Stimulated activated CD4-positive, alpha-beta T cell treated with anti-CD3 and anti-CD28 coated beads, Interleukin-2, amount 100 ng/mL, for 48 hours (primary cell): Measurements from ENCODE around the gene TDO2.

Experiments
- DNase-seq, 2 donors: peaks; one replicate each; pipeline ENCODE4 v3.0.0-alpha.2; 2020

Gene TDO2

DNA sequence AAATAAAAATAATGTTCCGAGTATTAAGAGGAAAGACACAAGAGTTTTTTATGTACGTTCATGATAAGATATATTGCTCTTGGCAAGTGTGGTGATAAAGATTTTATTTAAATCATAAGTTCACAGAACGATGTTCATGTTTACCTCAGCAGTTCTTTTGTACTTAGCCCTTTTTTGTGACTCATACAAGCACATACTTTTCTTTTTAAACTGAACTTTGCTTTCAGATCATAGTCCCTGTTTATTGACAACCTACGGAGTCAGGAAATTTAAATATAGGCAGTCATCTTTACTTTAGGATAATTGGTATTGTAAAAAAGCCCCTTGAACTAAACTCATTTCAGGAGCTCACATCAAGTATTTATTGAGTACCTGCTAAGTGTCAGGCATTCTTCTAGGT lies 51.4 kb downstream of the TDO2 start:
- DNase-seq: no peak

DNA sequence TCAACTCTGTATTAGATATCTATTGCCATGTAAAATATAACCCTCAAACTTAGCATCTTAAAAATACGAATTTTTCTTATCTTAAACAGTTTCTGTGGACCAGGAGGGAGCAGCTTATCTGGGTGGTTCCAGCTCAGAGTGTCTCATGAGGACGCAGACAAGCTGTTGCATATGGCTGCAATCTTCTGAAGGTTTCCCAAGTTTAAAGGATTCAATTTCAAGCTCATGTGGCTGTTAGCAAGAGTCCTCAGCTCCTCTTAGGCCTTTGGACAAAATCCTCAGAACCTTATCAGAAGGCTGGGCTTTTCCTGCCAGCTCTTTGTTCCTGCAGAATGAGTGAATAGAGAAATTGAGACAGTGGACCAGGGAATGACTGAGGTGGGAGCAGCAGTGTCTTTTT lies 53.0 kb downstream of the TDO2 start:
- no peak for DNase-seq

DNA sequence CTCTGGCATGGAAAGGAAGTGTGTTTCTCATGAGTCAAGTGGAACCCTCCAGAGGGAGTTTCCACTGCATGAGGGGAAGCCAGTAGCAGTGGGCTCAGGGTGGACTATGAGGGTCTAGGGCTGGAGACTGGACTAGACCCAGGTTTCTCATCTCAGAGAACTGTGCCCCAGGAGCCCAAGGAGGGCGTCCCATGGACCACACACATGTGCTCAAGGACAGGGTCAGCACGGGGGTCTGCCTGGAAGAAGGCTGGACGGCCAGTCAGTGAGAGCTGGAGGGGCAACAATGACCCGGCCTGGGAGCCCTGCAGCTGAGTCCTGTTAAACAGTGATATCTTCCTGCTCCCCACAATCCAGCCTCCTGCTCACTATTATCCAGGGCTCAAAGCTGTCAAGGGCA lies 55.9 kb downstream of the TDO2 start:
- no peak for DNase-seq

DNA sequence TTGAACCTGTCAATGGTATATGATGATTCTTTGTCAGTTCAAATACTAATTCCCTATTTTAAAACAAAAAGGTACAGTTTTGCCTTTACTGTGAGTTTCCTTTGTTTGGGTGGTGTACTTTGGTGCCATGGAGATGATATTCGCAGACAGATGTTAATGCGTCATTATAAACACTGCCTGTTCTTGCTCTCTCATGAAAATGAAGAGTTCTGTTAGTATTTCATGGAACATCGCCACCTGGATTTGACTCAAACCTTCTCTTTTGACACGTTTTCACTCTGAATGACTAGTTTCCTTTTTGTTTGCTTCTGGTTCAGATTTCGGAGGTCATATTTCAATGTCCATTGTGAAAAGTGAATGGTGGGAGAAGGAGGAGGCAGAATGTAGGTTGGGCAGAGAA lies 57.0 kb downstream of the TDO2 start:
- no peak for DNase-seq

DNA sequence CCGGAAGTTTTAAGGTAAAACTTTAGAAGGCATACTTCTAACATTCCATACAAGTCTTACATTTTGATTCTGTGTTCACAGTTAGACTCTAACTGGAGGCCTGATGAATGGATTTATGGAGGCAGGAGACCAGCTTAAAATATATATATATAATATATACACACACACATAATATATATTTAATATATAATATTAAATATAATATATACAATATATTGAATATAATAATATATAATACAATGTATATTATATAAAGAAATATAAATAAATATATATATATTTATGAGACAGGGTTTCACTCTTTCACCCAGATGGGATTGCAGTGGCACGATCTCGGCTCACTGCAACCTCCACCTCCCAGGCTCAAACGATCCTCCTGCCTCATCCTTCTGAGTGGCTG lies 58.1 kb downstream of the TDO2 start:
- no peak for DNase-seq

DNA sequence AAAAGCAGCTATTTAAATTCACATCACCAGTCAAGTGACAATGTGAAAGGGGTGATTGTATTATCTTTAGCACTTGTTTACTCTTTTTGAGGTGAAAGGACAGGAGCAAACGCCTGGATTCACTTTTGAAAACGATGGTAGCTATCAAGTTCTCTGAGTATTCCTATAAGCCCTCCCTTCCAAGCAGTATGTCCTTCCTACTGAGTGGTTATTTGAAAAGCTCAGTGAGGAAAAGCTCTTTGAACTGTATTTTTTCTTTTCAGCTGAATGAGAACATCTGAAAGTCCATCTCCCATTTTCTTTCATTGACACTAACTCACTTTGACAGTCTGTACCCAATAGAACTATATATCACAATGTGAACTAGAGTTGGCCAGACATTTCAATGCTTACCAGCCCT lies 59.3 kb downstream of the TDO2 start:
- DNase-seq: no peak

DNA sequence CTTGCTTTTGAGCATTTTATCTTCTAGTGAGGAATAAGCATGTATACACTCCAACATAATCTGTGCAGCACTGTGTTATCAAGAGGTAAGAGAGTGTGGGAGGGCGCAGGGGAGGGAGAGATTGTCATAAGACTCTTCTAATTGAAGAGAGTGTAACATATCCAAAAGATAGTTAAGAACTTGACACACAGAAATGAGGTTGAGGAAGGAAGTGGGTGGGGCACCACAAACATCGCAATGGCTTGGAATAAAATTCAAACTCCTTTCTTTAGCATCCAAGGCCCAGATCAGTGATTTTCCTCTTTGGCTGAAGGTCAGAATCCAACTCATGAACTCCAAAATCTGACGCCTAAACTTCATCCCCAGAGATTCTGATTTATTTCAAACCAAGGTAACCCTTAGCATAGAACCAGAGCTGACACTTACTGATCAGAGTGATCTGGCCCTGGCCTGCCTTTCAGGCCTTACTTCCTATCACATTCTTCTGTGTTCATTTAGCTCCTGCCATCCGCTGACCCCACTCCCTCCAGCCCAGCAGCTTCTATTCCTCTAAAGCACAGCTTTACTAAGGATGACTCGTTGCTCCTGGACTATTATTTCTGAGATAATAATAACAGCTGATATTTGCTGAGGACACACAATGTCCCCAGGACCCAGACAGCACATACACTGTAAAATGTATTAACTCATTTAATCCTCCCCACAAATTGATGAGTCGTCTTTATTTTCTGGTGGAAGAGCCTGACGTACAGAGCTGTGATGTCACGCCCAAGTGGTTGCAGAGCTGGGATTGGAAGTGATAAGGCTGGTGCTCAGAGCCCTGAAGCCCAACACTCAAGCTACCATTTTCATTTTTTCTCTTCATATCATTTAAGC lies 60.8 kb downstream of the TDO2 start:
- no peak for DNase-seq

DNA sequence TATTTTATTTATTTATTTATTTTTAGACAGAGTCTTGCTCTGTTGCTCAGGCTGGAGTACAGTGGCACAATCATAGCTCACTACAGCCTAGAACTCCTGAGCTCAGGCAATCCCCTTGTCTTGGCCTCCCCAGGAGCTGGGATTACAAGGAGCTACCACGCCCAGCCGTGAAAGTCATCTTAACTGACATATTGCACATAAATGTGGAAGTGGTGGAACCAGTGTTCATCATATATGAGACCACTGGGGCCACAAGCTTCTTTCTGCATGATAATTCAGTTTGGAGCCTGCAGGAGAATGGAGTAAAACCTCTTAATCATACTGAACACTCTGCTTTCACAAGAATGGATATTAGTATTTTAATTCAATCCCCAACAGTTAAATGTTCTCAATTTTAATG lies 62.7 kb downstream of the TDO2 start:
- DNase-seq: no peak

DNA sequence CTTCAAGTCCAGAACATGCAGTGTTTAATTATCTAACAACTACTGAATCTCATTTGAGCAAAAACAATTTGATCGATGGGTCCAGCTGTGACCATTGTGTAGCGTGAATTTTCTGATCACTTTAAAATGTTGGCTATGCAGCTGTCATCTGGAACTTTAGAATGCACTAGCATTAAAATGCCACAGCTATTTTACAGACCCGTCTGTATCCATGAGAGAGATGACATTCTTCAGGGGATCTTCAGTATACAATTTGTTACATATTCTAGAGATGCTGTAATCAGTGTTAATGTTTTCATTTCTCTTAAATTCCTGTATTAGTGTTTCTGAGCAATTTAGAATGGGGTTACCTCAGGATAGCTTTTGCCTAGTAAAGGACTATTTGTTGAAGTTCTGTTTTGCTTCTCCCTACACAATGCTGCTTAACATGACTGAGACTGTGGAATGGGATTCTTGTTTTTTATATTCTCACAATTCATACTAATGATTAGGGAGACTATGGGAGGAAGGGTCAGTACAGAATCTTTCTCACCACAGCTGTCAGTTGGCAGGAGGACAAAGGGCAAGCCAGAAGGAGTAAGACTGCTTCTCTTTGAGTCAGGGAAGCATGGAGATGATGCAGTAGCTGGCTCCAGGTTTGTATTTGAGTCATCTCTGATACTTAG lies 63.4 kb downstream of the TDO2 start:
- no peak for DNase-seq
